Measurements from ENCODE around the gene CNTNAP3B. TPM values are rescaled to one million over a fixed set of nuclear protein-coding genes. Genes with fewer than 3 reads are reported as not detected.
"Not testable (repeated sequence)": the region's sequence is repeated elsewhere in the genome, so short reads cannot be mapped to it uniquely, and the experiment has no call there.

The CNTNAP3B gene
- total RNA-seq, 1 donor from 2014 or later = 5.6 TPM

DNA sequence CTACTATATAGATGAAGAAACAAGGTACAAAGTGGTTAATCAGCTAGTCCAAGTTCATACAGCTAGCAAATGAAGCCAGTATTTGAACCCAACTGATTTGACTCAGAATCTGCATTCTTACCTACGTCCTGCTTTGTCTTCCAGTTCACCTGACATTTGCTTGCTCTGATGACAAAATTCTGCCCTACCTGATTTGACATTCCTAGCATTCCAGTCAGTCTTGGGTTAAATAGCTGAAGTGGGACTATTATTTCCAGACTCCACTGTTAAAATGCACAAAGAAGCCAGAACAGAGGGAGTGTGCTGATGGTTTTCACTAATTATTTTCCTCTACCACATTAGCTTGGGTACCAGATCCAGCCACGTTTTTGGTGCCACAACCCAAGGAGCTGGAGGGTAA lies 78.5 kb downstream of the CNTNAP3B start:
- not testable (repeated sequence) for H3K36me3 Mint-ChIP-seq; H3K9me3 Mint-ChIP-seq; H3K27me3 Mint-ChIP-seq (ENCODE audit: low read depth); DNase-seq (ENCODE audit: low spot score in 2 of 2, unreplicated experiment in 2 of 2); H3K4me1 Mint-ChIP-seq; H3K4me3 Mint-ChIP-seq; H3K27ac Mint-ChIP-seq

GRCh38 chr9:42044422-42045010 lies 84.7 kb downstream of the CNTNAP3B start:
- H3K27me3 Mint-ChIP-seq (ENCODE audit: low read depth); H3K4me1 Mint-ChIP-seq; DNase-seq (ENCODE audit: low spot score in 2 of 2, unreplicated experiment in 2 of 2); H3K27ac Mint-ChIP-seq; H3K4me3 Mint-ChIP-seq; H3K9me3 Mint-ChIP-seq; H3K36me3 Mint-ChIP-seq: not testable (repeated sequence)

DNA sequence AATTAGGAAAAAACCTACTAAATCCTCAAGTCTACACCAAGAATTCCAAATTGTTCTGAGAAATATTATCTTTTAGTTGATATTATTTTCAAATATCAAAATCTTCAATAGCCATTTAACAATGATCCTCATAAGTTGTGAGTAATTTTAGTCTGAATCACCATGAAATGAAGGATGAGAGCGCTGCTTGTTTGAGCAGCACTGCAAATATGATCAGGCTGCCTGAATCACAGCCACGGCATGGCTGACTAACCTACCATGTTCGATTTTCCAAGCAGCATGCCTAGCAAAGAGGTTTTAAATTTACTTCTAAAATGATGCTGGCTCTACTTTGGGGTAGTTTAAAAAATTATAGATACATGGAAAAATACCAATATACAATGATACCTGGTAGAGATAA lies 95.7 kb downstream of the CNTNAP3B start:
- DNase-seq (ENCODE audit: low spot score in 2 of 2, unreplicated experiment in 2 of 2); H3K27me3 Mint-ChIP-seq (ENCODE audit: low read depth); H3K36me3 Mint-ChIP-seq; H3K4me3 Mint-ChIP-seq; H3K27ac Mint-ChIP-seq; H3K4me1 Mint-ChIP-seq; H3K9me3 Mint-ChIP-seq: not testable (repeated sequence)

GRCh38 chr9:42020639-42021038 lies 108.6 kb downstream of the CNTNAP3B start:
- not testable (repeated sequence) for H3K36me3 Mint-ChIP-seq; H3K4me3 Mint-ChIP-seq; H3K9me3 Mint-ChIP-seq; H3K27me3 Mint-ChIP-seq (ENCODE audit: low read depth); H3K27ac Mint-ChIP-seq; DNase-seq (ENCODE audit: low spot score in 2 of 2, unreplicated experiment in 2 of 2); H3K4me1 Mint-ChIP-seq

GRCh38 chr9:42018220-42018922 lies 110.9 kb downstream of the CNTNAP3B start:
- not testable (repeated sequence) for H3K9me3 Mint-ChIP-seq; H3K4me1 Mint-ChIP-seq; H3K36me3 Mint-ChIP-seq; H3K27me3 Mint-ChIP-seq (ENCODE audit: low read depth); DNase-seq (ENCODE audit: low spot score in 2 of 2, unreplicated experiment in 2 of 2); H3K4me3 Mint-ChIP-seq; H3K27ac Mint-ChIP-seq

- H3K27ac Mint-ChIP-seq; H3K9me3 Mint-ChIP-seq; H3K27me3 Mint-ChIP-seq (ENCODE audit: low read depth); H3K36me3 Mint-ChIP-seq; H3K4me1 Mint-ChIP-seq; H3K4me3 Mint-ChIP-seq; DNase-seq (ENCODE audit: low spot score in 2 of 2, unreplicated experiment in 2 of 2): not testable (repeated sequence)
Observed at GRCh38 chr9:42014317-42014716, 114.9 kb downstream of the CNTNAP3B start.

DNA sequence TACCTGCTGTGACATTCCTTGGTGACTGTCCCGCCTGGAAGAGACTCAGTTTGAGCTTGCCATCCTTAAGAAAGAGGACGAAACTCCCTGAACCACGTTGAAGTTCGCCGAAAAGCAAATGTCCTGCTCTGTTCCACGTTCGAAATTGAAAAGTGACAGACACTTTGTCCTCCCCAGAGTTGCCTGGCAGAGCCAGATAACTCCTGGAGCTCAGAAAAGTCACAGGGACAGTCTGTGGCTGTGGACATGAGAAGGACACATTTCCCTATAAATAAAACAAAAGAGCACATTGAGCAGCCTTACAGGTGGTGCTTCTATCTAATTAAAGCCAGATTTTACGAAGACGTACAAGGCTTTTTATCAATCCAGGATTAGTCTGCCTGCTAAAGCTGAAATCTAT lies 137.6 kb downstream of the CNTNAP3B start:
- not testable (repeated sequence) for H3K4me1 Mint-ChIP-seq; DNase-seq (ENCODE audit: low spot score in 2 of 2, unreplicated experiment in 2 of 2); H3K27ac Mint-ChIP-seq; H3K9me3 Mint-ChIP-seq; H3K36me3 Mint-ChIP-seq; H3K27me3 Mint-ChIP-seq (ENCODE audit: low read depth); H3K4me3 Mint-ChIP-seq

- not testable (repeated sequence) for H3K27ac Mint-ChIP-seq; H3K27me3 Mint-ChIP-seq (ENCODE audit: low read depth); DNase-seq (ENCODE audit: low spot score in 2 of 2, unreplicated experiment in 2 of 2); H3K36me3 Mint-ChIP-seq; H3K9me3 Mint-ChIP-seq; H3K4me3 Mint-ChIP-seq; H3K4me1 Mint-ChIP-seq
Observed at GRCh38 chr9:41980271-41980670, 149.0 kb downstream of the CNTNAP3B start.

GRCh38 chr9:41977965-41978600 lies 151.1 kb downstream of the CNTNAP3B start:
- H3K27me3 Mint-ChIP-seq (ENCODE audit: low read depth); H3K27ac Mint-ChIP-seq; H3K4me3 Mint-ChIP-seq; H3K9me3 Mint-ChIP-seq; H3K36me3 Mint-ChIP-seq; H3K4me1 Mint-ChIP-seq; DNase-seq (ENCODE audit: low spot score in 2 of 2, unreplicated experiment in 2 of 2): not testable (repeated sequence)

DNA sequence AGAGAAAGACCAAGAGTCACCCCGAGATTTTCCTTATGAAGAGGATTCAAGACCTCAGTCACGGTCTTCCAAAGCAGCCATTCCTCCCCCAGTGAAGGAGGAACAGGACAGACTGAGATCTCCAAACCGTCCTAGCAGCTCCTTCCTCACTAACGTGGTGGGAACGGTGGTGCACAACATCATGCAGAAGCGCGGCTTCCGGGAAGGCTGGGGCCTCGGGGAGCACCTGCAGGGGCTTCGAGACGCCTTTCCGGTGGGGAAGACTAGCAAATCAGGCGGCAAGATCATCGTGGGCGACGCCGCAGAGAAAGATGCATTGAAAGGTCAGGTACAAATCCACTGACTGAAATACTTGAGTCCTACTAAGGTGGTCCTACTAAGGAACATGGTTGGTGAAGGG lies 154.3 kb downstream of the CNTNAP3B start:
- not testable (repeated sequence) for H3K27ac Mint-ChIP-seq; DNase-seq (ENCODE audit: low spot score in 2 of 2, unreplicated experiment in 2 of 2); H3K36me3 Mint-ChIP-seq; H3K27me3 Mint-ChIP-seq (ENCODE audit: low read depth); H3K9me3 Mint-ChIP-seq; H3K4me1 Mint-ChIP-seq; H3K4me3 Mint-ChIP-seq

DNA sequence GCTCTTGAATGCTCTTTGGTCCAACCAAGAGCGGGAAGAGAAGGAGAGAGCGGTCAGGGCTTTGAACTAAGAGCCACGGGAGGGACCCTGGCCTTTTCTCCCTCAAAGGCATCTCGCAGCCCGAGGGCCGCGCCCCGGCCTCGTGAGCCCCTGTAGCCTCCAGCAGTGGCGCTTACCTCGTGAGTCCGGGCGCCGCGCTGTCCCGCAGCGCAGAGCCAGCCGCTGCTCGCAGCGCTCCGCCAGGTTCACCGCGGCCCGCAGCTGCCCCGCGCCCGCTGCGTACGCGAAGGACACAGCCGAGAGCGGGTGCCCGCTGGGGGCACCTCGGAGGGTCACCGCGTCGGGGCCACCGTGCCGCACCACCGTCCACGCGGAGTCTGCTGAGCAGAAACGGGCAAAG lies 176.2 kb downstream of the CNTNAP3B start:
- not testable (repeated sequence) for H3K36me3 Mint-ChIP-seq; H3K27ac Mint-ChIP-seq; H3K4me1 Mint-ChIP-seq; H3K9me3 Mint-ChIP-seq; H3K27me3 Mint-ChIP-seq (ENCODE audit: low read depth); DNase-seq (ENCODE audit: low spot score in 2 of 2, unreplicated experiment in 2 of 2); H3K4me3 Mint-ChIP-seq

DNA sequence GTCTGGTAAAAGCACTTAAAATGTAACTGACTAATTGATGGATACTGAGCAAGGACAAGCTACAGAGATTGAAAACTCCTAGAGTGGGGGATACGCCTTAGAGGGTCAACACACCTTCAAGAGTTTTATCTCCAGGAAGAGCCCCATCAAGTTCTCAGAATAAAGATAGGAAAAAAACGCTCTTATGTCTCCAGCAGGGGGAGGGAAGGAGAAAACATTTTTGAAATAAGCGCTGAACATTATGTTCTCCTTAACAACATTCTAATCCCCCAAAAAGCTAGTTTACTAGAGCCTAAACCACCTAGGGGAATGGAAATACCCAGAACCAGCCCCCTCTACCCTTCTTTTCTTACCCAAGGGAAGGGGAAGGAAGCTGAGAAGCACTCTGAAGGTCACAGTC lies 187.5 kb downstream of the CNTNAP3B start:
- not testable (repeated sequence) for DNase-seq (ENCODE audit: low spot score in 2 of 2, unreplicated experiment in 2 of 2); H3K4me1 Mint-ChIP-seq; H3K9me3 Mint-ChIP-seq; H3K4me3 Mint-ChIP-seq; H3K36me3 Mint-ChIP-seq; H3K27ac Mint-ChIP-seq; H3K27me3 Mint-ChIP-seq (ENCODE audit: low read depth)

DNA sequence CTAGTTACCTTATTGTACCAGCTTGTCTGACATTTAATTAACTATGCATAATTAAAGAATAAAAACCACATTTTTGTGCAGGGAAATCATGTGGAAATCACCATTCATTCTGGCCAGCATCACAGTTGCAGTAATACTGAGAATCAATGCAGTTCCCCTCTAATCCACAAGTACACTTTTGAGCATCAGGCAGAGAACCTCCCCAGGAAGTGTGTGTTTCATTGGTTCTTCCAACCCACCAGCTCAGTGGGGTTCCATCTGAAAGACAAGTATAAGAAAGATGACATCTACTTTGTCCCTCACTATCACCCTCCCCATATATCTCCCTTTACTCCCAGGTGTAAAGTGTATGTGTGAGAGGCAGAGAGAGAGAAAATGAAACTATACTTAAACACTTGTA lies 191.1 kb downstream of the CNTNAP3B start:
- not testable (repeated sequence) for H3K27ac Mint-ChIP-seq

DNA sequence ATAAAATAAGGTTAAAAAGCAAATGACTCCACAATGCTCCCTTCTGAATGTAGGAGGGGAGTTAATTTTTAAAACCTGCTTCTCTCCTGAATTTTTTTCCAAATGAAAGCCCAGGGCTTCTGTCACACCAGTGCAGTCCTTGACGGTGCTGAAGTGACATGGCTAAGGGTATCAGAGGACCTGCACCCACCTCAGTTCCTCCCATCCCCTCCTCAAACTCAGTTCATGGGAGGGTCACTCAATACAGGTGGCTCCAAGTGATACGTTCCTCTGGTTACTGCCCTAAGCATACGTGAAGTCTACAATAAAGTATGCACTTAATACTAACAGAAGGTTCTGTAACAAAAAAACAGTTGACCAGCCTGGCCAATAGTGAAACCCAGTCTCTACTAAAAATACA lies 193.5 kb downstream of the CNTNAP3B start:
- not testable (repeated sequence) for H3K27ac Mint-ChIP-seq; DNase-seq (ENCODE audit: low spot score in 2 of 2, unreplicated experiment in 2 of 2); H3K27me3 Mint-ChIP-seq (ENCODE audit: low read depth)

More for the DNA sequence above, 191.1 kb downstream of the CNTNAP3B start:
- H3K4me1 Mint-ChIP-seq; H3K36me3 Mint-ChIP-seq; H3K9me3 Mint-ChIP-seq; H3K4me3 Mint-ChIP-seq; H3K27me3 Mint-ChIP-seq (ENCODE audit: low read depth); DNase-seq (ENCODE audit: low spot score in 2 of 2, unreplicated experiment in 2 of 2): not testable (repeated sequence)

More for the DNA sequence above, 193.5 kb downstream of the CNTNAP3B start:
- H3K4me1 Mint-ChIP-seq, H3K36me3 Mint-ChIP-seq, H3K4me3 Mint-ChIP-seq, H3K9me3 Mint-ChIP-seq: not testable (repeated sequence)

All from mesothelial cell of epicardium (in vitro differentiated cells).